Upper lobe of left lung (tissue), 6 donors: ENCODE data around the gene PPP1R37. TPM values are rescaled to one million over a fixed set of nuclear protein-coding genes. Genes with fewer than 3 reads are reported as not detected.

Experiments
- ATAC-seq, 2 donors: fragments of 200-7000 bp; cut with Tn5 transposase; one replicate each; pipeline ENCODE4 v1.9.1; 2022; ENCODE audit warnings: mild to moderate bottlenecking in 2 of 2, moderate library complexity in 2 of 2; ENCODE audit not compliant: low FRiP score in 2 of 2
- DNase-seq, 2 donors: peaks; one replicate each; pipeline ENCODE4 v3.0.0-alpha.2; 2019 to 2020
- H3K27ac ChIP-seq, 4 donors: fragments of 200-600 bp; sonication (generic); one replicate each; pipeline ENCODE4 v1.5.1; 2016 to 2019
- H3K27me3 ChIP-seq, 4 donors: fragments of 200-600 bp; sonication (generic); one replicate each; pipeline ENCODE4 v1.5.1; 2017 to 2019
- H3K36me3 ChIP-seq, 4 donors: fragments of 200-600 bp; sonication (generic); one replicate each; pipeline ENCODE4 v1.5.1; 2016 to 2019
- H3K4me1 ChIP-seq, 4 donors: fragments of 200-600 bp; sonication (generic); one replicate each; pipeline ENCODE4 v1.5.1; 2018 to 2019
- H3K4me3 ChIP-seq, 4 donors: fragments of 200-600 bp; sonication (generic); one replicate each; pipeline ENCODE4 v1.5.1; 2017 to 2019; ENCODE audit warnings: mild to moderate bottlenecking in 2 of 4, moderate library complexity in 1 of 4
- H3K9me3 ChIP-seq, 4 donors: fragments of 200-600 bp; sonication (generic); one replicate each; pipeline ENCODE4 v1.5.1; 2018 to 2019
- EP300 ChIP-seq, 4 donors: sonication (generic); formaldehyde crosslinking; IDR thresholded peaks; one replicate each; pipeline ENCODE4 v1.5.1; 2017; ENCODE audit warnings: antibody characterized with exemption in 4 of 4, control low read depth in 2 of 4
- POLR2A ChIP-seq, 4 donors: fragments of 450-650 bp; IDR thresholded peaks; one replicate each; pipeline ENCODE4 v1.5.1; 2016 to 2017; ENCODE audit warnings: antibody characterized with exemption in 4 of 4, mild to moderate bottlenecking in 2 of 4
- POLR2AphosphoS5 ChIP-seq, 2 donors: sonication (generic); formaldehyde crosslinking; IDR thresholded peaks; one replicate each; pipeline ENCODE4 v1.5.1; 2017; ENCODE audit warnings: antibody characterized with exemption in 2 of 2
- WGBS, 2 donors: methylation state at CpG; one replicate each; pipeline ENCODE4 v1.1.5; 2017 to 2018; 5-methylcytosine and 5-hydroxymethylcytosine counted together
- total RNA-seq, 6 donors: library from RNA; depleted of rRNA in 4 of 6; stranded (reverse); fragments of >200 nt in 4 of 6; gene quantifications; one replicate each; pipeline versions ENCODE4 v1.1.0 to v1.2.1, GENCODE V29; 2016 to 2021
- TF ChIP-seq, protein P1 (sequence below), 6 experiments: fragments of 450-650 bp in 4 of 6; fragments of 200-600 bp in 2 of 6; sonication (generic) in 2 of 6; IDR thresholded peaks; one replicate each; pipeline ENCODE4 v1.5.1; 2016 to 2019; ENCODE audit warnings: antibody characterized with exemption in 6 of 6
- donor health status: DM: no; HTN: no; CAD: no; lungs with moderate emphysema.
- donor health status: DM: no; HTN: yes; CAD: no; lungs with severe emphysema.

The PPP1R37 gene
- total RNA-seq, 6 donors from 2014 or later = 30.0 to 64.6 (median 37.3) TPM

DNA sequence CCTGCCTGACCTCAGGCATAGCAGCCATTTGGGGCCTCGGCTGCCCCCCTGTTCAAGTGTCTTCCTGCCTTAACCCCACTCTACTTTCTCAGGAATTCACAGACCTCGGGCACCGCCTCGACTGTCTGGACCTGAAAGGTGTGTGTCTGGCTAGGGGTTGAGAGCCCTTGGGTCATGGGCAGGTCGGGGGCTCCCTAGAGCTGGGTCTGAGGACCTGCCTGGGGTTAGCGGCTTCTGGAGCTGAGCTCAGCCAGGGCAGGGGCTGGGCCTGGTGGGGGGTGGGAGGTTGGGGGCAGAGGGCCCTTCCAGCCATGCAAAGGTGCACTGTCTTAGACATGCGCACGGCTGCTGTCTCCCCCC is 47.1 kb downstream of the PPP1R37 start:
- no peak overlapping the region for H3K27ac ChIP-seq
- peaks cover 5 to 47% (median 32%) of the 10 kb centered on the region in 4 donors for H3K36me3 ChIP-seq
- DNase-seq (no peak), ATAC-seq (no peak)
- no peak overlapping the region for H3K4me3 ChIP-seq
- 83 to 91% methylated on average over 2 to 8 of the region's 8 CpGs for WGBS, 2 donors
- TF ChIP-seq POLR2A (IDR thresholded peaks at IDR 0.05) = no peak
- TF ChIP-seq POLR2AphosphoS5 (IDR thresholded peaks at IDR 0.05) = no peak
- TF ChIP-seq, protein P1, sequence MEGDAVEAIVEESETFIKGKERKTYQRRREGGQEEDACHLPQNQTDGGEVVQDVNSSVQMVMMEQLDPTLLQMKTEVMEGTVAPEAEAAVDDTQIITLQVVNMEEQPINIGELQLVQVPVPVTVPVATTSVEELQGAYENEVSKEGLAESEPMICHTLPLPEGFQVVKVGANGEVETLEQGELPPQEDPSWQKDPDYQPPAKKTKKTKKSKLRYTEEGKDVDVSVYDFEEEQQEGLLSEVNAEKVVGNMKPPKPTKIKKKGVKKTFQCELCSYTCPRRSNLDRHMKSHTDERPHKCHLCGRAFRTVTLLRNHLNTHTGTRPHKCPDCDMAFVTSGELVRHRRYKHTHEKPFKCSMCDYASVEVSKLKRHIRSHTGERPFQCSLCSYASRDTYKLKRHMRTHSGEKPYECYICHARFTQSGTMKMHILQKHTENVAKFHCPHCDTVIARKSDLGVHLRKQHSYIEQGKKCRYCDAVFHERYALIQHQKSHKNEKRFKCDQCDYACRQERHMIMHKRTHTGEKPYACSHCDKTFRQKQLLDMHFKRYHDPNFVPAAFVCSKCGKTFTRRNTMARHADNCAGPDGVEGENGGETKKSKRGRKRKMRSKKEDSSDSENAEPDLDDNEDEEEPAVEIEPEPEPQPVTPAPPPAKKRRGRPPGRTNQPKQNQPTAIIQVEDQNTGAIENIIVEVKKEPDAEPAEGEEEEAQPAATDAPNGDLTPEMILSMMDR (IDR thresholded peaks at IDR 0.05) = no peak
- no peak for TF ChIP-seq EP300 (IDR thresholded peaks at IDR 0.05)
- H3K4me1 ChIP-seq = peaks cover 0 to 10% (median 5%) of the 10 kb centered on the region in 4 donors
- H3K9me3 ChIP-seq = no peaks in the 10 kb centered on the region
- H3K27me3 ChIP-seq = no peaks in the 10 kb centered on the region

DNA sequence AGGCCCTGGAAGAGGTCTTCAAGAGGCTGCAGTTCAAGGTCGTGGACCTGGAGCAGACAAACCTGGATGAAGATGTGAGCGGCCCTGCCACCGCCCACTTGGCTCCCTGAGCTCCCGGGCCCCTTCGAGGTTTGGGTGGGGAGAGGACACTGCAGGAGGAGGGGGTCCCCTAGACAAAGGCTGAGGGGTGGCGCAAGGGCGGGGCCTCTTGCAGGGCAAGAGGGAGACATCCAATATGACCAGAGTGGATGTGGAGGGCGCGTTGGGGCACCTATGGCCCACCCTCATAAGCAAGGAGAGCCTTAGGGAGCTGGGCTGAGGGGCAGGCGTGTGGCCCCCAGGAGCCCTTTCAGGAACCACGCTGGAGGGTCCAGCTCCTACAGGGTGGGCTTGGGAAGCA is 47.6 kb downstream of the PPP1R37 start:
- TF ChIP-seq EP300 (IDR thresholded peaks at IDR 0.05) = no peak
- WGBS, 2 donors = 92 to 96% methylated on average over 9 to 11 of the region's 11 CpGs
- peaks cover 0 to 10% (median 5%) of the 10 kb centered on the region in 4 donors for H3K4me1 ChIP-seq
- H3K27me3 ChIP-seq = no peaks in the 10 kb centered on the region
- H3K9me3 ChIP-seq = no peaks in the 10 kb centered on the region
- ATAC-seq = no peak
- no peak overlapping the region for H3K4me3 ChIP-seq
- H3K27ac ChIP-seq = no peak overlapping the region
- H3K36me3 ChIP-seq = peaks cover 5 to 51% (median 36%) of the 10 kb centered on the region in 4 donors
- DNase-seq = peak in 1 of 2 donors; percentile 30

DNA sequence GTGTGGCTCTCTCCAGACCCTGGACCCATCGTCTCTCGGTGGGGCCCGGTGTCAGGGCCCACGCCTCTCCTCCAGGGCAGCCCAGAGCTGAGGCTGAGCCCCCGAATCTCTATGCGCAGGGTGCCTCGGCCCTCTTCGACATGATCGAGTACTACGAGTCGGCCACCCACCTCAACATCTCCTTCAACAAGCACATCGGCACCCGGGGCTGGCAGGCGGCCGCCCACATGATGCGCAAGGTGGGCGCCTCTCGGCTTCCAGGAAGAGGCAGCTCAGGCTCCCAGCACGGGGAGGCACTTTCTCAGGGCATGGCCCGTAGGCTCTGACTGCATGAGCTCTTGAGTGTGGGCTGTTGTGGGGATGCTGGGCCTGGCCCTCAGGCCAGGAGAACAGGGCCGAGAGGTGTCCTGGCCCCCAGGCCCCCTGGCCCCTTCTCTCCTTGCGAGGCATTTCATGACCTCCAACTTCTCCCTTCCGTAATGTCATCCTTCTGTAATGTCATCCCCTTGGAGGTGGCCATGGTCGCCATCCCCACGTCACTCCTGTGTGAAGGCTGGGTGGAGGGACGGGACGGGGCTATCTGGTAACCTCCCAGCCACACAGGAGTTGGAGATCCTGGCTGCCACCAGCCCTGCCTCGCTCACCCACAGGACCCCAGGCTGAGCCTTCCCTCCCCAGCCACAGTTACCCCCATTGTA is 48.4 kb downstream of the PPP1R37 start:
- Histone ChIP-seq H3K4me3 (no peak overlapping the region), H3K27me3 (no peaks in the 10 kb centered on the region), H3K9me3 (no peaks in the 10 kb centered on the region), H3K4me1 (peaks cover 0 to 10% (median 5%) of the 10 kb centered on the region in 4 donors), H3K27ac (no peak overlapping the region), H3K36me3 (peaks cover 5 to 59% (median 44%) of the 10 kb centered on the region in 4 donors)
- ATAC-seq (no peak), DNase-seq (peak in 1 of 2 donors; percentile 76)
- TF ChIP-seq, protein P1 (IDR thresholded peaks at IDR 0.05) = no peak
- TF ChIP-seq POLR2AphosphoS5 (IDR thresholded peaks at IDR 0.05) (no peak), EP300 (IDR thresholded peaks at IDR 0.05) (no peak), POLR2A (IDR thresholded peaks at IDR 0.05) (no peak)
- WGBS, 2 donors = 96 to 97% methylated on average over 13 to 28 of the region's 28 CpGs

DNA sequence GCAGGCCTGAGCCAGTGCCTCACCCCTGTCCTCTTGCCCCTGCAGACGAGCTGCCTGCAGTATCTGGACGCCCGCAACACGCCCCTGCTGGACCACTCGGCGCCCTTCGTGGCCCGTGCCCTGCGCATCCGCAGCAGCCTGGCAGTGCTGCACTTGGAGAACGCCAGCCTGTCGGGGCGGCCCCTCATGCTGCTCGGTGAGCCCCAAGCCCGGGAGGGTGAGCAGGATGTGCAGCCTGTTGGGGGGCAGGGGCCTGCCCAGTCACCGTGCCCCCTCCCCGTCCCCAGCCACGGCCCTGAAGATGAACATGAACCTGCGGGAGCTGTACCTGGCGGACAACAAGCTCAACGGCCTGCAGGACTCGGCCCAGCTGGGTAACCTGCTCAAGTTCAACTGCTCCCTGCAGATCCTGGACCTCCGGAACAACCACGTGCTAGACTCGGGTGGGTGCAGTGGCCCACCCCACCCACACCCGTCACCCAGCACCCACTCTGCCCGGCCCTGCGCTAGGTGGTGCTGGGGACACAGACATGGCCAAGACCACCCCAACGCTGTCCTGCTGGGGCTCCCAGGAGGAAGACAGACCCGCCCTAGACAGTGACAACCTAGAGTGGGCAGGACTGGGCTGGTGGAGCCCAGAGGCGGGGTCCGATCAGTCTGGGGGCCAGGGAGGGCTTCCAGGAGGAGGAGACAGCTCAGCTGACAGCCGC is 49.2 kb downstream of the PPP1R37 start:
- Histone ChIP-seq H3K27ac (no peak overlapping the region), H3K27me3 (no peaks in the 10 kb centered on the region), H3K9me3 (no peaks in the 10 kb centered on the region), H3K36me3 (peaks cover 5 to 65% (median 48%) of the 10 kb centered on the region in 4 donors), H3K4me3 (no peak overlapping the region), H3K4me1 (peaks cover 0 to 2% (median under 1%) of the 10 kb centered on the region in 4 donors)
- ATAC-seq (no peak), DNase-seq (peak in 1 of 2 donors; percentile 83)
- no peak for TF ChIP-seq POLR2AphosphoS5 (IDR thresholded peaks at IDR 0.05)
- TF ChIP-seq, protein P1 (IDR thresholded peaks at IDR 0.05) = no peak
- no peak for TF ChIP-seq POLR2A (IDR thresholded peaks at IDR 0.05)
- TF ChIP-seq EP300 (IDR thresholded peaks at IDR 0.05) = no peak
- WGBS, 2 donors = 95 to 96% methylated on average over 14 to 32 of the region's 33 CpGs

DNA sequence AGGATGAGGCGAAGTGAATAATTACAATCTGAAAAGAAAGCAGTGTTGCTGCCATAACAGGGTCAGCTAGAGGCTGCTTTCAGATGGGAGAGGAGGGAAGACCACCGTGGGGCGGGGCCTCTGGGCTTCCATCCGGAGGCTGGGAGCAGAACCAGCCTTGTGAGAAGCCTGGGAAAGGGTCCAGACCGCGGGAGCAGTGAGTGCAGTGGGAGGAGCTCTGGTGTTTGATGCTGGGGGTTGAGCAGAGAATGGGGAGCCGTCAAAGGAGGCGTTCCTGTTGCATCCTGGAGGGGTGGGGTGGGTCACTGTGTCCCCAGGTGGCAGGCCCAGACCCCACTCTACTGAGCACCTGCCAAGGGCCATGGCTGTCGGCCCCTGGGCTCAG is 49.7 kb downstream of the PPP1R37 start:
- peaks cover 5 to 65% (median 48%) of the 10 kb centered on the region in 4 donors for H3K36me3 ChIP-seq
- no peak overlapping the region for H3K4me3 ChIP-seq
- no peaks in the 10 kb centered on the region for H3K27me3 ChIP-seq
- TF ChIP-seq, protein P1 (IDR thresholded peaks at IDR 0.05) = no peak
- DNase-seq = no peak
- H3K9me3 ChIP-seq = no peaks in the 10 kb centered on the region
- H3K4me1 ChIP-seq = no peaks in the 10 kb centered on the region
- no peak for ATAC-seq
- no peak overlapping the region for H3K27ac ChIP-seq
- WGBS, 2 donors = 80 to 88% methylated on average over 8 of the region's 9 CpGs
